ENCODE measurements around the gene OMP. TPM values are rescaled to one million over a fixed set of nuclear protein-coding genes. Genes with fewer than 3 reads are reported as not detected.

OMP gene
- total and polyA plus RNA-seq, 2 of the 13 experiments (the other 11 are each of a cell fraction or from before 2014, with no cell fraction given): not detected

DNA sequence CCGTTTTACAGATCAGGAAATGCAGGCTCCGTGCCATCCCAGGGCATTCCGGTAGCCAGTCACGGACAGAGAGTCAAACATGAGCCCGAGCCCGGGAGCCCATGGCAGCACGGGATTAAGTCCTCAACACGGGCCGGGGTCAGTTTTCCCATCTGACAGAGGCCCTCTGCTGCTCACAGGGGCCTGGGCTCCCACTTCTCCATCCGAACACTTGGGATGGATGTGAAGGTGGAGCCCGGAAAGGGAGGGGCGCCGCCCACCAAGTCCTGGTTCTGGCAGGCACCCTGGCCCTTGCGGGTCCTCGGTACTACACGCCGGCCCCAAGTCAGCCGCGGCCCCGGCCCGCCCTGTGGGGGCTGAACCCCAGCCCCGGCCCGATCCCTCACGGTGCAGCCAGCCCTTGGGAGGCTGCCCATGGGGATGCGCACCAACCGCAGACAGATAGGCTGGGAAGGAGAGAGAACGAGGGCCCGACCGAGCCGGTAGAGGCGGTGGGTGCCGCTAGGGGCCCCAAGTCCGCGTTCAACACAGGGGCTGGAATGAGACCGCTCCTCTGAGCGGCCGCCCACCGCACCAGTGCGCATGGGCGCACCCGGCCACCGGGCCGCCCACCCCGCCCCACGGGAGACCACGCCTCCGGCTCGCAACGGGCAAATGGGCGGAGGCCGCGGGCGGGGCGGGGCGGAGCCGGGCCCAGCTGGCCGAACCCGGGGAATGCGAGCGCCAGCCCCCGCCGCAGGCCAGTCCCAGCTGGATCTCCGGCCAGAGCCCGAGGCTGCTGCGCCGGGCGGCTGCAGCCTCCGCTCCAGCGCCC is 36.2 kb upstream of the OMP start, which contains the start of gene CAPN5 (continued):
- TF ChIP-seq ZZZ3 (CRISPR knock-in tag; IDR thresholded peaks at IDR 0.05; ENCODE audit: borderline replicate concordance): no peak
- peak; percentile 73; the same call in 1 of the 2 replicates for TF ChIP-seq REPIN1 (CRISPR knock-in tag; IDR thresholded peaks at IDR 0.05; ENCODE audit: borderline replicate concordance, low read depth)
- TF ChIP-seq ZFP41 (CRISPR knock-in tag; IDR thresholded peaks at IDR 0.05; ENCODE audit: borderline replicate concordance): 0 out of 2 replicates have a peak, but pooled peaks have one; percentile 54
- TF ChIP-seq, protein P1, sequence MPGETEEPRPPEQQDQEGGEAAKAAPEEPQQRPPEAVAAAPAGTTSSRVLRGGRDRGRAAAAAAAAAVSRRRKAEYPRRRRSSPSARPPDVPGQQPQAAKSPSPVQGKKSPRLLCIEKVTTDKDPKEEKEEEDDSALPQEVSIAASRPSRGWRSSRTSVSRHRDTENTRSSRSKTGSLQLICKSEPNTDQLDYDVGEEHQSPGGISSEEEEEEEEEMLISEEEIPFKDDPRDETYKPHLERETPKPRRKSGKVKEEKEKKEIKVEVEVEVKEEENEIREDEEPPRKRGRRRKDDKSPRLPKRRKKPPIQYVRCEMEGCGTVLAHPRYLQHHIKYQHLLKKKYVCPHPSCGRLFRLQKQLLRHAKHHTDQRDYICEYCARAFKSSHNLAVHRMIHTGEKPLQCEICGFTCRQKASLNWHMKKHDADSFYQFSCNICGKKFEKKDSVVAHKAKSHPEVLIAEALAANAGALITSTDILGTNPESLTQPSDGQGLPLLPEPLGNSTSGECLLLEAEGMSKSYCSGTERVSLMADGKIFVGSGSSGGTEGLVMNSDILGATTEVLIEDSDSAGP (CRISPR knock-in tag; IDR thresholded peaks at IDR 0.05; ENCODE audit: borderline replicate concordance): peak; percentile 79; the same call in 1 of the 2 replicates
- no peak for TF ChIP-seq IRF2 (CRISPR knock-in tag; IDR thresholded peaks at IDR 0.05)
- TF ChIP-seq MAZ (IDR thresholded peaks at IDR 0.05; ENCODE audit: borderline replicate concordance, low read depth, low read length): peak; percentile 75
- peak; percentile 58 for TF ChIP-seq MAZ (CRISPR knock-in tag; IDR thresholded peaks at IDR 0.05; ENCODE audit: low read depth)
- TF ChIP-seq KDM4B (CRISPR knock-in tag; IDR thresholded peaks at IDR 0.05): peak; percentile 33; the same call in 1 of the 2 replicates
- TF ChIP-seq, protein P2, sequence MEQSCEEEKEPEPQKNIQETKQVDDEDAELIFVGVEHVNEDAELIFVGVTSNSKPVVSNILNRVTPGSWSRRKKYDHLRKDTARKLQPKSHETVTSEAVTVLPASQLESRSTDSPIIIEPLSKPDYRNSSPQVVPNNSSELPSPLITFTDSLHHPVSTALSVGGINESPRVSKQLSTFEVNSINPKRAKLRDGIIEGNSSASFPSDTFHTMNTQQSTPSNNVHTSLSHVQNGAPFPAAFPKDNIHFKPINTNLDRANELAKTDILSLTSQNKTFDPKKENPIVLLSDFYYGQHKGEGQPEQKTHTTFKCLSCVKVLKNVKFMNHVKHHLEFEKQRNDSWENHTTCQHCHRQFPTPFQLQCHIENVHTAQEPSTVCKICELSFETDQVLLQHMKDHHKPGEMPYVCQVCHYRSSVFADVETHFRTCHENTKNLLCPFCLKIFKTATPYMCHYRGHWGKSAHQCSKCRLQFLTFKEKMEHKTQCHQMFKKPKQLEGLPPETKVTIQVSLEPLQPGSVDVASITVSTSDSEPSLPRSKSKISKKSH (CRISPR knock-in tag; IDR thresholded peaks at IDR 0.05; ENCODE audit: borderline replicate concordance): peak; percentile 68
- no peak for TF ChIP-seq MEF2D (CRISPR knock-in tag; IDR thresholded peaks at IDR 0.05)
- TF ChIP-seq CCDC6 (CRISPR knock-in tag; IDR thresholded peaks at IDR 0.05): peak; percentile 40; the same call in 1 of the 2 replicates
- no peak for TF ChIP-seq SOX13 (IDR thresholded peaks at IDR 0.05)
- TF ChIP-seq SOX13 (CRISPR knock-in tag; conservative IDR thresholded peaks at IDR 0.05 in 1 of 2, IDR thresholded peaks at IDR 0.05 in 1 of 2): no peak
- TF ChIP-seq SAP130 (CRISPR knock-in tag; IDR thresholded peaks at IDR 0.05; ENCODE audit: low read depth): peak; percentile 68; the same call in 1 of the 2 replicates
- TF ChIP-seq ZNF235 (CRISPR knock-in tag; IDR thresholded peaks at IDR 0.05; ENCODE audit: borderline replicate concordance): peak; percentile 67; the same call in 1 of the 2 replicates
- TF ChIP-seq TBL1XR1 (IDR thresholded peaks at IDR 0.05; ENCODE audit: borderline replicate concordance, low read length, partially characterized antibody): no peak
- TF ChIP-seq NKX3-1 (CRISPR knock-in tag; IDR thresholded peaks at IDR 0.05): no peak
- peak; percentile 63; the same call in 1 of the 2 replicates for TF ChIP-seq WIZ (CRISPR knock-in tag; IDR thresholded peaks at IDR 0.05)
- TF ChIP-seq RBFOX2 (IDR thresholded peaks at IDR 0.05; ENCODE audit: low read depth, low read length): peak; percentile 64; the same call in 1 of the 2 replicates
- no peak for TF ChIP-seq SOX6 (IDR thresholded peaks at IDR 0.05)
- TF ChIP-seq SOX6 (CRISPR knock-in tag; IDR thresholded peaks at IDR 0.05): no peak
- TF ChIP-seq, protein P3, sequence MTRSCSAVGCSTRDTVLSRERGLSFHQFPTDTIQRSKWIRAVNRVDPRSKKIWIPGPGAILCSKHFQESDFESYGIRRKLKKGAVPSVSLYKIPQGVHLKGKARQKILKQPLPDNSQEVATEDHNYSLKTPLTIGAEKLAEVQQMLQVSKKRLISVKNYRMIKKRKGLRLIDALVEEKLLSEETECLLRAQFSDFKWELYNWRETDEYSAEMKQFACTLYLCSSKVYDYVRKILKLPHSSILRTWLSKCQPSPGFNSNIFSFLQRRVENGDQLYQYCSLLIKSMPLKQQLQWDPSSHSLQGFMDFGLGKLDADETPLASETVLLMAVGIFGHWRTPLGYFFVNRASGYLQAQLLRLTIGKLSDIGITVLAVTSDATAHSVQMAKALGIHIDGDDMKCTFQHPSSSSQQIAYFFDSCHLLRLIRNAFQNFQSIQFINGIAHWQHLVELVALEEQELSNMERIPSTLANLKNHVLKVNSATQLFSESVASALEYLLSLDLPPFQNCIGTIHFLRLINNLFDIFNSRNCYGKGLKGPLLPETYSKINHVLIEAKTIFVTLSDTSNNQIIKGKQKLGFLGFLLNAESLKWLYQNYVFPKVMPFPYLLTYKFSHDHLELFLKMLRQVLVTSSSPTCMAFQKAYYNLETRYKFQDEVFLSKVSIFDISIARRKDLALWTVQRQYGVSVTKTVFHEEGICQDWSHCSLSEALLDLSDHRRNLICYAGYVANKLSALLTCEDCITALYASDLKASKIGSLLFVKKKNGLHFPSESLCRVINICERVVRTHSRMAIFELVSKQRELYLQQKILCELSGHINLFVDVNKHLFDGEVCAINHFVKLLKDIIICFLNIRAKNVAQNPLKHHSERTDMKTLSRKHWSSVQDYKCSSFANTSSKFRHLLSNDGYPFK (CRISPR knock-in tag; IDR thresholded peaks at IDR 0.05; ENCODE audit: borderline replicate concordance): peak; percentile 41; the same call in 1 of the 2 replicates
- no peak for TF ChIP-seq ZFP82 (CRISPR knock-in tag; IDR thresholded peaks at IDR 0.05; ENCODE audit: borderline replicate concordance)
- TF ChIP-seq KMT2B (CRISPR knock-in tag; IDR thresholded peaks at IDR 0.05): 0 out of 2 replicates have a peak, but pooled peaks have one; percentile 19

Measured in HepG2 (cell line).